HG02763 (cell line): Measurements from ENCODE around the gene CHEK1.
"Not testable (repeated sequence)": the region's sequence is repeated elsewhere in the genome, so short reads cannot be mapped to it uniquely, and the experiment has no call there.

ENCODE experiments used
- ATAC-seq: cut with Tn5 transposase; IDR thresholded peaks from one replicate; pipeline ENCODE4 v1.9.1; 2021; ENCODE audit warnings: mild to moderate bottlenecking, moderate library complexity; ENCODE audit not compliant: unreplicated experiment

CHEK1 gene

GRCh38 chr11:125624756-125625213 lies at the start of gene CHEK1:
CHEK1 (plus strand) TSS chr11:125625163; CDS start chr11:125626769, 1,606 bp downstream.
- ATAC-seq: no peak

GRCh38 chr11:125577181-125577580 lies 47.8 kb upstream of the CHEK1 start:
- not testable (repeated sequence) for ATAC-seq

- no peak for ATAC-seq
Observed at GRCh38 chr11:125578783-125579182, 46.2 kb upstream of the CHEK1 start.

GRCh38 chr11:125579811-125580210 lies 45.2 kb upstream of the CHEK1 start:
- ATAC-seq: no peak

GRCh38 chr11:125583496-125583895 lies 41.5 kb upstream of the CHEK1 start:
- ATAC-seq: no peak

- ATAC-seq: no peak
Observed at GRCh38 chr11:125585487-125585886, 39.5 kb upstream of the CHEK1 start.

- no peak for ATAC-seq
Observed at GRCh38 chr11:125586623-125587022, 38.3 kb upstream of the CHEK1 start.

- ATAC-seq: no peak
Observed at GRCh38 chr11:125587480-125587879, 37.5 kb upstream of the CHEK1 start.

GRCh38 chr11:125588505-125588904 lies 36.5 kb upstream of the CHEK1 start:
- ATAC-seq: no peak

- peak; percentile 14 for ATAC-seq
Observed at GRCh38 chr11:125591649-125592304, 33.2 kb upstream of the CHEK1 start.

GRCh38 chr11:125592305-125593113 lies 32.5 kb upstream of the CHEK1 start, which contains the start of gene STT3A:
STT3A (plus strand) TSS chr11:125592852; CDS start chr11:125595916, 3,064 bp downstream.
- ATAC-seq: peak; percentile 96

GRCh38 chr11:125593114-125593820 lies 31.7 kb upstream of the CHEK1 start:
- ATAC-seq: no peak

- no peak for ATAC-seq
Observed at GRCh38 chr11:125594958-125595357, 30.0 kb upstream of the CHEK1 start.

GRCh38 chr11:125600663-125601062 lies 24.3 kb upstream of the CHEK1 start:
- ATAC-seq: no peak

GRCh38 chr11:125603207-125603606 lies 21.8 kb upstream of the CHEK1 start:
- no peak for ATAC-seq

- ATAC-seq: no peak
Observed at GRCh38 chr11:125605417-125605816, 19.5 kb upstream of the CHEK1 start.

GRCh38 chr11:125609545-125609944 lies 15.4 kb upstream of the CHEK1 start:
- ATAC-seq: no peak

- ATAC-seq: no peak
Observed at GRCh38 chr11:125618383-125618782, 6.6 kb upstream of the CHEK1 start.

GRCh38 chr11:125621995-125622394 lies 3.0 kb upstream of the CHEK1 start:
- no peak for ATAC-seq

- ATAC-seq: no peak
Observed at GRCh38 chr11:125623064-125623463, 1.9 kb upstream of the CHEK1 start.

GRCh38 chr11:125625225-125625629 lies 264 bp downstream of the CHEK1 start:
- no peak for ATAC-seq
